Measurements from ENCODE around the gene TMC7. TPM values are rescaled to one million over a fixed set of nuclear protein-coding genes. Genes with fewer than 3 reads are reported as not detected.
"Not testable (repeated sequence)": the region's sequence is repeated elsewhere in the genome, so short reads cannot be mapped to it uniquely, and the experiment has no call there.

TMC7 gene
- total RNA-seq, 1 experiment from 2014 or later: 4.3 TPM

DNA sequence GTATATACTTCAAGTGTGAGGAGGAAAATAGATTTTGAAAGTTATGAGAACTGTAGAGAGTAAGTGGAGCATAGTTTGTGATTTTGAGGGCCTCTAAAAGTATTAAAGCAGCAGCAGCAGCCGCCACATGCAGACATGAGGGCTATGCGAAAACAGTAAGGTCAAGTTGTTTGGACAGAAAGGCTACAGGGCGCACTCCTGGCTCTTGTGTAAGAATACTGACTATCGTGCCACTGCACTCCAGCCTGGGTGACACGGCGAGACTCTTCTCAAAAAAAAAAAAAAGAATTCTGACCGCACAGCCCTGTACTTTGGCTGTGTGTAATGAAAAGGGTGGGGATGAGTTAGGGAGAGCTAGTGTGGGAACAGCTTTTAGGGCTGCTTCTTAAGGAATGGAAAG, 10.4 kb downstream of the TMC7 start:
- H3T11ph ChIP-seq (ENCODE audit: low read length); H3K4me2 ChIP-seq (ENCODE audit: insufficient read depth, insufficient read length, low read length); H3K79me1 ChIP-seq (ENCODE audit: insufficient read depth, low read depth, low read length, poor library complexity, severe bottlenecking); H4K8ac ChIP-seq (replicated peaks; ENCODE audit: insufficient read length, low read depth, low read length); H2BK12ac ChIP-seq (ENCODE audit: insufficient read length, low read depth, low read length); H2BK120ac ChIP-seq (ENCODE audit: low read depth, low read length, poor library complexity, severe bottlenecking); H3K27me3 Mint-ChIP-seq (ENCODE audit: low read depth); H3K27me3 ChIP-seq (ENCODE audit: insufficient read depth, low read length); H3K18ac ChIP-seq (ENCODE audit: insufficient read length, low read depth, low read length); H4K5ac ChIP-seq (ENCODE audit: insufficient read length, low read depth, low read length); H3K56ac ChIP-seq (ENCODE audit: insufficient read length, low read depth, low read length); H2BK5ac ChIP-seq (ENCODE audit: insufficient read length, low read length); H3K9me3 ChIP-seq (ENCODE audit: control insufficient read depth, low read depth, low read length); H3K4ac ChIP-seq (ENCODE audit: low read depth, low read length); H3K4me3 Mint-ChIP-seq; H3K4me1 Mint-ChIP-seq; H2BK20ac ChIP-seq (ENCODE audit: low read depth, low read length, poor library complexity, severe bottlenecking); H3K36me3 Mint-ChIP-seq (ENCODE audit: insufficient read depth in 1 of 3, low read depth in 3 of 3); H2AFZ ChIP-seq (ENCODE audit: low read length); H2BK15ac ChIP-seq (ENCODE audit: low read depth, low read length); H3K14ac ChIP-seq (ENCODE audit: insufficient read depth, low read length); H3K27ac Mint-ChIP-seq; H3K4me1 ChIP-seq (ENCODE audit: insufficient read depth, low read length); H3K9me3 Mint-ChIP-seq; H3K23ac ChIP-seq (ENCODE audit: insufficient read length, low read depth, low read length); H4K91ac ChIP-seq (ENCODE audit: insufficient read length, low read depth, low read length); H2AK5ac ChIP-seq (ENCODE audit: insufficient read length, low read length); H3K9ac ChIP-seq (ENCODE audit: extremely low read depth, insufficient read length, low read length); DNase-seq; H3K79me2 ChIP-seq (ENCODE audit: insufficient read depth, low read length); H4K20me1 ChIP-seq (ENCODE audit: control insufficient read depth, insufficient read depth, insufficient read length); H3K23me2 ChIP-seq (ENCODE audit: insufficient read length, low read depth, low read length, poor library complexity, severe bottlenecking); H3K27ac ChIP-seq (ENCODE audit: insufficient read length, low read depth, low read length): not testable (repeated sequence)
- WGBS (ENCODE audit: extremely low coverage, insufficient read length, low lambda C conversion rate): no CpG with 5 or more reads among the region's 7 CpGs

DNA sequence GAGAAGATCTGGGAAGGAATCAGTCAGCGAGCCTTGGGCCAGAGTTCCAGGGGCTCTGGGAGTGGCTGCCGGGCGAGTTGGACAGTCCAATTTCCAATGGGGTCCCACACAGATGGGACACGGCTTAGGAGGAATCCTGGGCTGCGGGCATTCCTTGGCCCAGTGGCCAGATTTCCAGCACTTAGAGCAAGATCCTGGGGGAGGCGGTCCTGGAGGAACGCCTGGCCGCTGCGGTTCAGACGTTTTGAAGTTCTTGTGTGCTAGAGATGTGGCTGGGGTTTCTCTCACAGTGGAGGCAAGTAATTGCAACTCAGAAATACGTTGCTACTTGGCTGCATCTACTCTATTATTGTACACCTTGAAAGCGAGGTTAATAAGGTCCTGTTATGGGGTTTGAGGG, 11.7 kb downstream of the TMC7 start:
- not testable (repeated sequence) for H3K79me2 ChIP-seq (ENCODE audit: insufficient read depth, low read length); H3K4me1 Mint-ChIP-seq
- WGBS (ENCODE audit: extremely low coverage, insufficient read length, low lambda C conversion rate): no CpG with 5 or more reads among the region's 12 CpGs

More for the DNA sequence above, 11.7 kb downstream of the TMC7 start:
- not testable (repeated sequence) for H3T11ph ChIP-seq (ENCODE audit: low read length); H2BK20ac ChIP-seq (ENCODE audit: low read depth, low read length, poor library complexity, severe bottlenecking); H3K56ac ChIP-seq (ENCODE audit: insufficient read length, low read depth, low read length); H3K9ac ChIP-seq (ENCODE audit: extremely low read depth, insufficient read length, low read length); H2BK120ac ChIP-seq (ENCODE audit: low read depth, low read length, poor library complexity, severe bottlenecking); H4K8ac ChIP-seq (replicated peaks; ENCODE audit: insufficient read length, low read depth, low read length); H2BK15ac ChIP-seq (ENCODE audit: low read depth, low read length); H3K4me2 ChIP-seq (ENCODE audit: insufficient read depth, insufficient read length, low read length); H4K91ac ChIP-seq (ENCODE audit: insufficient read length, low read depth, low read length); H2AFZ ChIP-seq (ENCODE audit: low read length); H3K27me3 ChIP-seq (ENCODE audit: insufficient read depth, low read length); H4K5ac ChIP-seq (ENCODE audit: insufficient read length, low read depth, low read length); H3K14ac ChIP-seq (ENCODE audit: insufficient read depth, low read length); H3K36me3 Mint-ChIP-seq (ENCODE audit: insufficient read depth in 1 of 3, low read depth in 3 of 3); H3K79me1 ChIP-seq (ENCODE audit: insufficient read depth, low read depth, low read length, poor library complexity, severe bottlenecking); H3K23ac ChIP-seq (ENCODE audit: insufficient read length, low read depth, low read length); H2BK12ac ChIP-seq (ENCODE audit: insufficient read length, low read depth, low read length); DNase-seq; H3K4ac ChIP-seq (ENCODE audit: low read depth, low read length); H4K20me1 ChIP-seq (ENCODE audit: control insufficient read depth, insufficient read depth, insufficient read length); H3K4me1 ChIP-seq (ENCODE audit: insufficient read depth, low read length); H3K9me3 ChIP-seq (ENCODE audit: control insufficient read depth, low read depth, low read length); H2BK5ac ChIP-seq (ENCODE audit: insufficient read length, low read length); H3K18ac ChIP-seq (ENCODE audit: insufficient read length, low read depth, low read length); H3K27me3 Mint-ChIP-seq (ENCODE audit: low read depth); H3K4me3 Mint-ChIP-seq; H3K27ac ChIP-seq (ENCODE audit: insufficient read length, low read depth, low read length); H3K9me3 Mint-ChIP-seq; H3K23me2 ChIP-seq (ENCODE audit: insufficient read length, low read depth, low read length, poor library complexity, severe bottlenecking); H3K27ac Mint-ChIP-seq; H2AK5ac ChIP-seq (ENCODE audit: insufficient read length, low read length)
